D721Med (cell line): ENCODE data around the gene PRPSAP2.
"Not testable (repeated sequence)": the region's sequence is repeated elsewhere in the genome, so short reads cannot be mapped to it uniquely, and the experiment has no call there.

ENCODE experiments used
- DNase-seq: peaks from one replicate; pipeline ENCODE4 v3.0.0; 2011; ENCODE audit warnings: low spot score; ENCODE audit not compliant: insufficient read length
- FAIRE-seq: peaks from 2 replicates; lab custom pipeline; 2011; peaks lifted over from hg19 to GRCh38; lab: Jason Lieb, UNC
- TF ChIP-seq, protein P1 (sequence below): IDR thresholded peaks from 2 replicates; pipeline ENCODE4 v1.5.1; 2012; ENCODE audit warnings: mild to moderate bottlenecking, control low read depth; ENCODE audit not compliant: insufficient read depth; ENCODE audit errors: missing control alignments

The PRPSAP2 gene

GRCh38 chr17:18862011-18862410, 4.1 kb downstream of the PRPSAP2 start:
- FAIRE-seq = no peak
- DNase-seq = no peak
- TF ChIP-seq, protein P1, sequence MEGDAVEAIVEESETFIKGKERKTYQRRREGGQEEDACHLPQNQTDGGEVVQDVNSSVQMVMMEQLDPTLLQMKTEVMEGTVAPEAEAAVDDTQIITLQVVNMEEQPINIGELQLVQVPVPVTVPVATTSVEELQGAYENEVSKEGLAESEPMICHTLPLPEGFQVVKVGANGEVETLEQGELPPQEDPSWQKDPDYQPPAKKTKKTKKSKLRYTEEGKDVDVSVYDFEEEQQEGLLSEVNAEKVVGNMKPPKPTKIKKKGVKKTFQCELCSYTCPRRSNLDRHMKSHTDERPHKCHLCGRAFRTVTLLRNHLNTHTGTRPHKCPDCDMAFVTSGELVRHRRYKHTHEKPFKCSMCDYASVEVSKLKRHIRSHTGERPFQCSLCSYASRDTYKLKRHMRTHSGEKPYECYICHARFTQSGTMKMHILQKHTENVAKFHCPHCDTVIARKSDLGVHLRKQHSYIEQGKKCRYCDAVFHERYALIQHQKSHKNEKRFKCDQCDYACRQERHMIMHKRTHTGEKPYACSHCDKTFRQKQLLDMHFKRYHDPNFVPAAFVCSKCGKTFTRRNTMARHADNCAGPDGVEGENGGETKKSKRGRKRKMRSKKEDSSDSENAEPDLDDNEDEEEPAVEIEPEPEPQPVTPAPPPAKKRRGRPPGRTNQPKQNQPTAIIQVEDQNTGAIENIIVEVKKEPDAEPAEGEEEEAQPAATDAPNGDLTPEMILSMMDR = no peak

DNA sequence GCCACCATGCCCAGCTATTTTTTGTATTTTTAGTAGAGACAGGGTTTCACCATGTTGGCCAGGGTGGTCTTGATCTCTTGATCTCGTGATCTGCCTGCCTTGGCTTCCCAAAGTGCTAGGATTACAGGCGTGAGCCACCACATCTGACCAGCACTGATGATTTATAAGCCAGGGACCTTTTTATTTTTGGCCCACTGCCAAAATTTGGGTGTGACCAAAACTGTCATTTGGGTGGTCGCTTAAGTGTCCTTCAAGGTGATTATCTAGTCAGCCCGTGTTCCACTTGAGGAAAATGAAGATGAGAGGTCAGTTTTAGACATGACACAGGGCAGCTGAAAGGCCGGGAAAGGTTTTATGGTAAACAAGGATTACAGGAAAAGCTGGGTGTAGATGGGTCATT, 7.1 kb downstream of the PRPSAP2 start:
- not testable (repeated sequence) for DNase-seq
- FAIRE-seq = peak; percentile 64

GRCh38 chr17:18866866-18867813, 9.2 kb downstream of the PRPSAP2 start:
- TF ChIP-seq, protein P1 = no peak
- DNase-seq = no peak
- FAIRE-seq = no peak

GRCh38 chr17:18877104-18877645, 19.2 kb downstream of the PRPSAP2 start:
- TF ChIP-seq, protein P1 = no peak
- FAIRE-seq (no peak), DNase-seq (no peak)

DNA sequence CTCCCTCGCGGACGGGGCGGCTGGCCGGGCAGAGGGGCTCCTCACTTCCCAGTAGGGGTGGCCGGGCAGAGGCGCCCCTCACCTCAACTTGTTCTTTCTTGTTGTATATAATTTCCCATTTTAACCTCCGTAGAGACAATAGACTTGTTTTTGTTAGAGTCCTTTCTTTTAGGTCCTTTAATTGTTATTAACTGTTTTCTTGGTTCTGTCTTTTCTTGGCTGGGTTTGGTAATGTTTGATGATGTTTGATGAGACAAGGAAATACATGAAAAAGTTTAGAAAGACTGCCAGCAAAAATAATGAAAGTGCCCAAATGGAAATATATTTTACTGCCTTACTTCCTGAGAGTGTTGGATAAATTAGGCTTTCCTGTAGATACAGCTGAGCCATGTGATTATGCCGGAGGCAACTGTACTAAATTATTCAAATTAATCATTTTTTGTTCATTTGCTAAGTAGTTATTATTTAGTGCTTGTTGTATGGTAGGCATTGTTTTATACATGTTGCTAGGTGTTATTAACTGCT, 30.9 kb downstream of the PRPSAP2 start:
- DNase-seq (no peak), FAIRE-seq (no peak)
- TF ChIP-seq, protein P1 = no peak

GRCh38 chr17:18889658-18890057, 31.7 kb downstream of the PRPSAP2 start:
- TF ChIP-seq, protein P1 = no peak
- no peak for FAIRE-seq
- no peak for DNase-seq

DNA sequence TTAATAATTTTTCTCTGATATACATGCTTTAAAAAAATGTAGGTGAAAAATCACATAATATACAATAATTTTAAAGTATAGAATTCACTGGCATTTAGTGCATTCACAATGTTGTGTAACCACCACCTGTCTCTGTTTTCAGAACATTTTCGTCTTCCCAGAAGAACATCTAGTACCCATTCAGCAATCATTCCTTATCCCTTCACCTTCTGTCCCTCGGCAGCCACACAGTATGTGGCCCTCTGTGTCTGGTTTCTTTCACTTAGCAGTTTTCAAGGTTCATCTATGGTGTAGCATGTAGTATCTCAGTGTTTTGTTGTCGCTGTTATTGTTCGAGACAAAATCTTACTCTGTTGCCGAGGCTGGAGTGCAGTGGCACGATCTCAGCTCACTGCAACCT, 33.6 kb downstream of the PRPSAP2 start:
- TF ChIP-seq, protein P1 = no peak
- DNase-seq (no peak), FAIRE-seq (no peak)
